Panc1 (cell line): Measurements from ENCODE around the gene SYNRG. TPM values are rescaled to one million over a fixed set of nuclear protein-coding genes. Genes with fewer than 3 reads are reported as not detected.

Source experiments
- ATAC-seq: fragments of 200-7000 bp; cut with Tn5 transposase; 2 replicates; pipeline ENCODE4 v1.9.1; 2020; ENCODE audit warnings: mild to moderate bottlenecking, moderate library complexity
- BruUV-seq: library from RNA; stranded (reverse); fragments of 400-500 nt; replicated peaks from 2 replicates; lab custom pipeline; 2021; lab: Mats Ljungman, UMichigan
- CTCF ChIA-PET: fragments of 300-600 bp; sonication (Branson Sonifier 250); formaldehyde crosslinking; loops from one replicate; lab custom pipeline; 2022; ENCODE audit warnings: antibody characterized with exemption; lab: Charles Lee
- POLR2A ChIA-PET: fragments of 300-600 bp; sonication (Branson Sonifier 250); formaldehyde crosslinking; loops from one replicate; lab custom pipeline; 2022; ENCODE audit warnings: antibody characterized with exemption; lab: Charles Lee
- DNase-seq: peaks from one replicate; pipeline ENCODE4 v3.0.0-alpha.2; 2010; ENCODE audit warnings: low read depth, low spot score
- H3K27ac ChIP-seq: 2 replicates; pipeline ENCODE4 v1.5.1; 2011; ENCODE audit warnings: mild to moderate bottlenecking, low read length, inconsistent platforms
- H3K27me3 ChIP-seq: fragments of 200-500 bp; sonication (Bioruptor generic); 2 replicates; pipeline ENCODE4 v1.6.0; 2014; ENCODE audit warnings: low read length, inconsistent platforms; ENCODE audit not compliant: control insufficient read depth, insufficient read depth
- H3K36me3 ChIP-seq: fragments of 200-500 bp; sonication (Bioruptor generic); 2 replicates; pipeline ENCODE4 v1.5.1; 2014; ENCODE audit warnings: inconsistent platforms, mild to moderate bottlenecking, low read length, moderate library complexity; ENCODE audit not compliant: control insufficient read depth, insufficient read depth
- H3K4me1 ChIP-seq: 2 replicates; pipeline ENCODE4 v1.5.1; 2011; ENCODE audit warnings: inconsistent platforms, mild to moderate bottlenecking, low read length, moderate library complexity; ENCODE audit not compliant: control insufficient read depth, insufficient read depth
- H3K4me3 ChIP-seq, 2 experiments: 2 replicates each; pipeline ENCODE4 v1.5.1; 2011 to 2012; ENCODE audit warnings: low read depth in 2 of 2, low read length in 2 of 2, mild to moderate bottlenecking in 2 of 2, inconsistent platforms in 1 of 2, moderate library complexity in 1 of 2
- H3K9me3 ChIP-seq: fragments of 200-500 bp; sonication (Bioruptor generic); 2 replicates; pipeline ENCODE4 v1.5.1; 2014; ENCODE audit warnings: low read depth, mild to moderate bottlenecking, inconsistent platforms, low read length, moderate library complexity; ENCODE audit not compliant: control insufficient read depth, insufficient read depth
- POLR2AphosphoS5 ChIP-seq: IDR thresholded peaks from 2 replicates; pipeline ENCODE4 v1.6.1; 2012; ENCODE audit warnings: mild to moderate bottlenecking, low read depth, low read length, moderate library complexity
- REST ChIP-seq, 2 experiments: IDR thresholded peaks; 2 replicates each; pipeline ENCODE4 v1.6.1; 2011 to 2012; ENCODE audit warnings: low read depth in 2 of 2, control low read depth in 1 of 2, low read length in 1 of 2, mild to moderate bottlenecking in 1 of 2, moderate library complexity in 1 of 2; ENCODE audit not compliant: insufficient read depth in 1 of 2
- SIN3A ChIP-seq: IDR thresholded peaks from 2 replicates; pipeline ENCODE4 v1.6.1; 2012; ENCODE audit warnings: low read depth, mild to moderate bottlenecking, low read length, moderate library complexity, borderline replicate concordance; ENCODE audit not compliant: insufficient read depth
- TCF7L2 ChIP-seq: IDR thresholded peaks from 2 replicates; pipeline ENCODE4 v1.6.1; 2011; ENCODE audit warnings: mild to moderate bottlenecking, low read depth, low read length, inconsistent platforms
- in situ Hi-C: cut with HindIII; loops from 2 replicates; pipeline ENCODE4 v1.10.0; 2016; ENCODE audit warnings: low sequenced_read_pairs, low pct_unique_long_range_greater_than_20kb
- intact Hi-C: fragments of 100-400 bp; cut with micrococcal nuclease; formaldehyde crosslinking; loops from one replicate; pipeline ENCODE4 v1.10.0; 2022; ENCODE audit not compliant: unreplicated experiment
- total RNA-seq: library from RNA; stranded (reverse); gene quantifications from one replicate; pipeline ENCODE4 v1.2.1, GENCODE V29; 2021; ENCODE audit not compliant: unreplicated experiment
- TF ChIP-seq, protein P1 (sequence below): fragments of 450-650 bp; IDR thresholded peaks from 2 replicates; pipeline ENCODE4 v1.5.1; 2017; ENCODE audit warnings: mild to moderate bottlenecking

Gene SYNRG
- total RNA-seq, 1 experiment from 2014 or later: 30.8 TPM

- ChIA-PET CTCF (no interaction called here), POLR2A (no interaction called here)
- TF ChIP-seq, protein P1, sequence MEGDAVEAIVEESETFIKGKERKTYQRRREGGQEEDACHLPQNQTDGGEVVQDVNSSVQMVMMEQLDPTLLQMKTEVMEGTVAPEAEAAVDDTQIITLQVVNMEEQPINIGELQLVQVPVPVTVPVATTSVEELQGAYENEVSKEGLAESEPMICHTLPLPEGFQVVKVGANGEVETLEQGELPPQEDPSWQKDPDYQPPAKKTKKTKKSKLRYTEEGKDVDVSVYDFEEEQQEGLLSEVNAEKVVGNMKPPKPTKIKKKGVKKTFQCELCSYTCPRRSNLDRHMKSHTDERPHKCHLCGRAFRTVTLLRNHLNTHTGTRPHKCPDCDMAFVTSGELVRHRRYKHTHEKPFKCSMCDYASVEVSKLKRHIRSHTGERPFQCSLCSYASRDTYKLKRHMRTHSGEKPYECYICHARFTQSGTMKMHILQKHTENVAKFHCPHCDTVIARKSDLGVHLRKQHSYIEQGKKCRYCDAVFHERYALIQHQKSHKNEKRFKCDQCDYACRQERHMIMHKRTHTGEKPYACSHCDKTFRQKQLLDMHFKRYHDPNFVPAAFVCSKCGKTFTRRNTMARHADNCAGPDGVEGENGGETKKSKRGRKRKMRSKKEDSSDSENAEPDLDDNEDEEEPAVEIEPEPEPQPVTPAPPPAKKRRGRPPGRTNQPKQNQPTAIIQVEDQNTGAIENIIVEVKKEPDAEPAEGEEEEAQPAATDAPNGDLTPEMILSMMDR: no peak
- TF ChIP-seq REST (IDR thresholded peaks at IDR 0.05; ENCODE audit: insufficient read depth in 1 of 2, low read depth in 2 of 2, low read length in 1 of 2) (no peak), TCF7L2 (no peak), POLR2AphosphoS5 (no peak), SIN3A (no peak)
- no peaks in the 10 kb centered on the region for H3K4me1 ChIP-seq
- no peak overlapping the region for H3K4me3 ChIP-seq
- ATAC-seq (no peak), DNase-seq (no peak)
- H3K9me3 ChIP-seq: no peaks in the 10 kb centered on the region
- in situ Hi-C loops (no loop called here), intact Hi-C loops (no loop called here)
- no peaks in the 10 kb centered on the region for H3K27me3 ChIP-seq
- H3K36me3 ChIP-seq: peaks cover 7% of the 10 kb centered on the region; the same call in 1 of the 2 replicates
- H3K27ac ChIP-seq: no peak overlapping the region
- BruUV-seq: no TSS peak
Measured at GRCh38 chr17:37585066-37585465, 24.2 kb downstream of the SYNRG start.

- DNase-seq: no peak
- BruUV-seq: no TSS peak
- intact Hi-C loops: no loop called here
Measured at GRCh38 chr17:37576281-37576680, 32.9 kb downstream of the SYNRG start.

More at GRCh38 chr17:37576281-37576680, 32.9 kb downstream of the SYNRG start:
- no peak overlapping the region for H3K27ac ChIP-seq
- POLR2A ChIA-PET: no interaction called here
- H3K4me3 ChIP-seq: no peak overlapping the region
- no peak for ATAC-seq
- CTCF ChIA-PET: no interaction called here
- no peaks in the 10 kb centered on the region for H3K9me3 ChIP-seq
- in situ Hi-C loops: no loop called here
- no peaks in the 10 kb centered on the region for H3K36me3 ChIP-seq
- no peaks in the 10 kb centered on the region for H3K27me3 ChIP-seq
- H3K4me1 ChIP-seq: no peaks in the 10 kb centered on the region
- TF ChIP-seq SIN3A: no peak
- TF ChIP-seq, protein P1: no peak
- TF ChIP-seq TCF7L2: no peak
- no peak for TF ChIP-seq POLR2AphosphoS5
- no peak for TF ChIP-seq REST (IDR thresholded peaks at IDR 0.05; ENCODE audit: insufficient read depth in 1 of 2, low read depth in 2 of 2, low read length in 1 of 2)
